Coronary artery (tissue), 2 donors: ENCODE data around the gene ASTN1.

Experiments used
- DNase-seq: peaks from one replicate; pipeline ENCODE4 v3.0.0-alpha.2; 2017; ENCODE audit warnings: low spot score
- H3K27ac ChIP-seq, 2 donors: fragments of 200-600 bp; sonication (generic); one replicate each; pipeline ENCODE4 v1.5.1; 2016 to 2019
- H3K4me3 ChIP-seq: fragments of 200-600 bp; sonication (generic); 2 replicates; pipeline ENCODE4 v1.5.1; 2016; ENCODE audit warnings: mild to moderate bottlenecking, moderate library complexity
- TF ChIP-seq, protein P1 (sequence below): fragments of 200-600 bp; sonication (generic); IDR thresholded peaks from one replicate; pipeline ENCODE4 v1.5.1; 2019; ENCODE audit warnings: antibody characterized with exemption

ASTN1 gene

DNA sequence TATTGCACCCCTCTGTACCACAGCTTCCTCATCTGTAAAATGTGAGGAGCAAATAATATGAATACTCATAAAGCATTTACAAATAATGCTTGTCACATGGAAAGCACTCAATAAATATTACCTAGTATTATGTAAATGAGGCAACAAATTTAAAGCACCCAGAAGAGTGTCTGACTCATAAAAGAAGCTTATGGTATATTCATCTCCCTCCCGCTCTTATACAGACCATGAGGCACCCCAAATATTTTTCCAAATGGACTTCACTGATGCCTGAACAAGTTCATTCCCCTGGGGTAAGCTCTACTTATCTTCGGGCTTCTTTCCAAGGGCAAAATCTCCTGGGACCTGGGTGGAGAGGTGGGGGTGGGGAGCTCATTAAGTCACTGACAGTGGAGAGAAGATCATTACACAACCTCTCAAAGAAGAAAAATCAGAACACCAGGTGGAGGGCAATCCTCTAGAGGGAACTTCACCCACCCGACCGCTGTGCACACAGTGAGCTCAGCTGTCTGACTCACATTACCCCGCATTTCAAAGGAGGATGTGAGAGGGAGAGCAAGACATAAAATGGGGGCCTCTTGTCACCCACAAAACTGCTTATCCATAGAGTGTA, 166.2 kb downstream of the ASTN1 start:
- DNase-seq = no peak
- Histone ChIP-seq H3K4me3 (no peak overlapping the region), H3K27ac (no peak overlapping the region)
- TF ChIP-seq, protein P1, sequence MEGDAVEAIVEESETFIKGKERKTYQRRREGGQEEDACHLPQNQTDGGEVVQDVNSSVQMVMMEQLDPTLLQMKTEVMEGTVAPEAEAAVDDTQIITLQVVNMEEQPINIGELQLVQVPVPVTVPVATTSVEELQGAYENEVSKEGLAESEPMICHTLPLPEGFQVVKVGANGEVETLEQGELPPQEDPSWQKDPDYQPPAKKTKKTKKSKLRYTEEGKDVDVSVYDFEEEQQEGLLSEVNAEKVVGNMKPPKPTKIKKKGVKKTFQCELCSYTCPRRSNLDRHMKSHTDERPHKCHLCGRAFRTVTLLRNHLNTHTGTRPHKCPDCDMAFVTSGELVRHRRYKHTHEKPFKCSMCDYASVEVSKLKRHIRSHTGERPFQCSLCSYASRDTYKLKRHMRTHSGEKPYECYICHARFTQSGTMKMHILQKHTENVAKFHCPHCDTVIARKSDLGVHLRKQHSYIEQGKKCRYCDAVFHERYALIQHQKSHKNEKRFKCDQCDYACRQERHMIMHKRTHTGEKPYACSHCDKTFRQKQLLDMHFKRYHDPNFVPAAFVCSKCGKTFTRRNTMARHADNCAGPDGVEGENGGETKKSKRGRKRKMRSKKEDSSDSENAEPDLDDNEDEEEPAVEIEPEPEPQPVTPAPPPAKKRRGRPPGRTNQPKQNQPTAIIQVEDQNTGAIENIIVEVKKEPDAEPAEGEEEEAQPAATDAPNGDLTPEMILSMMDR = no peak

DNA sequence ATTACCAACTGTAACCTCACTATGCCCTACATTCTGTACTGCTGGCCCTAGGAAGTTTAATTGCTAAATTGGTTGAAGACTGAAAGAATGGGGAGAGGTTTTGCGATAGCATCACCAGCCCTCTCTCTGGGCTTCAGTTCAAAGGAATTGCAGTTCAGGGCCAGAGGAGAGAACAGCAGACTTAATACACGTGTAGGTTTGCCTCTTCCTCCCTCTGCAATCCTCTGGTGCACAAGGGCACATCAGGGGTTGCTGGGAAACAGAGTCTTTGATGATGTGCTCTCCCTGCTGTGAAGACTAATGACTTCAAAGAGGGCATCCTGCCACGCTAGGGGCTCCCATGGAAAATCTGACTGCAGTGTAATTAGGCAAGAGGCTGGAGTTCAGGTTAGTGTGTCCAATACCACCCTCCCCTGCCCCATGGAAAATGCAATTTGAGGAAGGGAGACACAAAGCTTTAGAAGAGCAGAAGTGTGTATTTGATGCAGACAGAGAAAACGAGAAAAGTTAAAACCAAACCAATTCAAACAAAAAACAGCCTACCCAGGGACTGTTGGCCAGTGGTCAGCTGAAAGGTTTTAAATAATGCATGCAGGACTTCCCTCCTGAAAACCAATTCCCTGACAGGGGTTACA, 167.9 kb downstream of the ASTN1 start:
- DNase-seq = no peak
- no peak overlapping the region for H3K4me3 ChIP-seq
- TF ChIP-seq, protein P1 = no peak
- no peak overlapping the region for H3K27ac ChIP-seq

DNA sequence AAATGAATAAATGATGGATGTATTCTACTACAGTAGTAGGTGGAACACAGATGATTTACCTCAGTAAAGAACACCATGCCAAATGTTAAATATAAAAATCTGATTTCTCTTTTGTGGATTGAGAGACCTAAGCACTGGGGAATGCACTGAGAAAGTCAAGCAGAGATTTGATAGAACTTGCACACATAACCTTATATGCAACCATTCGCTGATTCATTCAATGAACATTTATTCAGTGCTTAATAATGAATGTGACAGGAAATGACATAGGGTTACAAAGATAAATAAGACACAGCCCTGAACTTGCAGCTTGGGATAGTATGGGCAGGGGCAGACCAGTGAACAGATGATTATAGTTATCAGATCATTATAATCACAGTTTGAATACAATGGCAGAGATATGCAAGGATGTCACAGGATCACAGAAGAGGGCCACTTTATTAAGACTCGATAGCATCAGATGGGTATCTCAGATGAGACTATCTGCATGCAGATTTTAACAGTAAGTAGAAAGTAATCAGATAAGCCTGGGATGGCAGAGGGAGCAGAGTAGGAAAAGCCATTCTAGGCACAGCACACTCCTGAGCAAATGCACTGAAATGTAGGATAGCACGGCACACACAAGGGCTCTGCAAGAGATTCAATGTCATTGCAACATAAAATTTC, 169.4 kb downstream of the ASTN1 start:
- TF ChIP-seq, protein P1 = no peak
- H3K27ac ChIP-seq = no peak overlapping the region
- no peak for DNase-seq
- no peak overlapping the region for H3K4me3 ChIP-seq

DNA sequence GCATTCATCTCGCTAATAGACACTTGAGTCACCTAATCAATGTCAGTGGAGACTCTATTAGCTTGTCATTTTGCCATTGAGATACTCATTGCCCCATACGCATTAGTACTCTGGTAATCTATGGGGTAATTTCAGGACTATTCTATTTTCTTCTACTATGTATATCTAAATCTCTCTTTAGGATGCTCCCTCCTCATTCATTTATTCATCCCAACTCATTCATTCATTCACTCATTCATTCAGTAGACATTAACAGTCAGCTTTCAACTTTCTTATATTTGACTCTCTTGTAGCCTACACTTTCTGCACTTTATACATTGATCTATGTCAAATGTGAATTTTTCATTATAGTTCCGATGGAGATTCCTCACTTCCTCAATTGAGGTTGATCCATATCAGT, 170.9 kb downstream of the ASTN1 start:
- DNase-seq = no peak
- H3K4me3 ChIP-seq = no peak overlapping the region
- TF ChIP-seq, protein P1 = no peak
- no peak overlapping the region for H3K27ac ChIP-seq

DNA sequence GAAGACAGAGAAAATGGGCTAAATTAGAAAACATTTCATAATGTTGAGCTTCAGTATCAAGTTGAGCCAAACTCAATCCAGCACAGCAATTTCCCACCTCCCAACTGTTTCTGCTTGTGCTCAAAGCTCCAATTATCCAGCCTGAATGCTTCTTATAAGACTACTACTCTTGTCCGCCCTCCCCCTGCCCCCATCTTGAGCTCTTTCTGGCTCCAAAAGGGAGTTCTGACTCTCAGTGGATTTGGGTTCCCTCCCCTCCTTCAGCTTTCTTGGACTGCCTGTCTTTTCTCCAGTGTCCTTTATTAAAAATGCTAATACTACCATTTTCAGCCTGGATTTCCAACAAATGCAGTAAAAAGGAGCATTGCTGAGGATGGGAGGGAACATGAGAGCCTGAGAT, 174.8 kb downstream of the ASTN1 start:
- Histone ChIP-seq H3K27ac (no peak overlapping the region), H3K4me3 (no peak overlapping the region)
- TF ChIP-seq, protein P1 = no peak
- no peak for DNase-seq

DNA sequence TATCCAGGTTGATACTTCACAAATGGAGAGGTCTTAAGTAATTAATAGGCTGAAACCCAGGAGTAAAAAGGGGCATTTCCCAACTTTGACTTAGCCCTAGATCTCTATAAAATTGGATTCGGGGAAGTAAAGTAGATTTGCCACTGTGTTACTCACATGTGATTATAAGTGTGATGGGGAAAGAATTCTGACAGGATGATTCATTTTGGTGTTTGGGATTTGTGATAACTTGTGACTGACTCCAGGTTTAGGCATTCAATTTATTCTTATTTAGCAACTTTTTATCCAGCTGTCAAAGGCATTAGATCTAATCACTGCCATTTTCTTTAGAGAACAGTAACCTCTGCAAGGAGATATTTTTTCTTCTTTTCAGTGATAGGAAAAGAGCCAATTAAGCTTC, 175.5 kb downstream of the ASTN1 start:
- H3K27ac ChIP-seq = no peak overlapping the region
- TF ChIP-seq, protein P1 = no peak
- H3K4me3 ChIP-seq = no peak overlapping the region
- DNase-seq = no peak

DNA sequence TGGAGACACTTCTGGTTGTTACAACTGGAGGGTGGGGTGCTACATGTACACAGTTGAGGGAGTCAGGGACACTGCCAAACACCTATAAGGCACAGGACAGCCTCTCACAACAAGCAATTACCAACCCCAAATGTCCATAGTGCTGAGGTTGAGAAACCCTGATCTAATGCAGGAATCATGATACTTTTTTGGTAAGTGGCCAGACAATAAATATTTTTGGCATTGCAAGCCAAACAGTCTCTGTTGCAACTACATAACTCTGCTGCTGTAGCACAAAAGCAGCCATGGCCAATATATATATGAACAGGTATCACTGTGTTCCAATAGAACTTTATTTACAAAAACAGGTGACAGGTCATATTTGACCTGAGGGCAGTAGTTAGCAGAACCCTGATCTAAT, 177.5 kb downstream of the ASTN1 start:
- TF ChIP-seq, protein P1 = no peak
- H3K27ac ChIP-seq = no peak overlapping the region
- DNase-seq = no peak
- no peak overlapping the region for H3K4me3 ChIP-seq
